Right atrium auricular region (tissue), 2 donors: ENCODE results near the gene TSPAN32. TPM values are rescaled to one million over a fixed set of nuclear protein-coding genes. Genes with fewer than 3 reads are reported as not detected.

ENCODE experiments used
- DNase-seq: peaks from one replicate; pipeline ENCODE4 v3.0.0-alpha.2; 2019; ENCODE audit warnings: low spot score
- H3K27ac ChIP-seq, 2 donors: fragments of 200-600 bp; sonication (generic); 1 replicate in 1 of 2; 2 replicates in 1 of 2; pipeline ENCODE4 v1.5.1; 2016 to 2019
- H3K27me3 ChIP-seq, 2 donors: fragments of 200-600 bp; sonication (generic); one replicate each; pipeline versions ENCODE4 v1.5.1 to v1.6.0; 2017 to 2019
- H3K36me3 ChIP-seq: fragments of 200-600 bp; sonication (generic); one replicate; pipeline ENCODE4 v1.5.1; 2016
- H3K4me1 ChIP-seq, 2 donors: fragments of 200-600 bp; sonication (generic); one replicate each; pipeline versions ENCODE4 v1.5.1 to v1.6.0; 2017 to 2019
- H3K4me3 ChIP-seq, 2 donors: fragments of 200-600 bp; sonication (generic); 1 replicate in 1 of 2; 2 replicates in 1 of 2; pipeline ENCODE4 v1.5.1; 2017 to 2019; ENCODE audit warnings: mild to moderate bottlenecking in 1 of 2, moderate library complexity in 1 of 2
- H3K9me3 ChIP-seq, 2 donors: fragments of 200-600 bp; sonication (generic); one replicate each; pipeline ENCODE4 v1.5.1; 2019
- total RNA-seq, 2 donors: library from RNA; depleted of rRNA; stranded (reverse); fragments of >200 nt; gene quantifications; one replicate each; pipeline ENCODE4 v1.1.0, GENCODE V29; 2016
- TF ChIP-seq, protein P1 (sequence below), 2 donors: fragments of 200-600 bp; sonication (generic); IDR thresholded peaks; one replicate each; pipeline ENCODE4 v1.5.1; 2019; ENCODE audit warnings: antibody characterized with exemption in 2 of 2

Gene TSPAN32
- total RNA-seq, 2 donors from 2014 or later = 2.6 to 15.2 TPM

DNA sequence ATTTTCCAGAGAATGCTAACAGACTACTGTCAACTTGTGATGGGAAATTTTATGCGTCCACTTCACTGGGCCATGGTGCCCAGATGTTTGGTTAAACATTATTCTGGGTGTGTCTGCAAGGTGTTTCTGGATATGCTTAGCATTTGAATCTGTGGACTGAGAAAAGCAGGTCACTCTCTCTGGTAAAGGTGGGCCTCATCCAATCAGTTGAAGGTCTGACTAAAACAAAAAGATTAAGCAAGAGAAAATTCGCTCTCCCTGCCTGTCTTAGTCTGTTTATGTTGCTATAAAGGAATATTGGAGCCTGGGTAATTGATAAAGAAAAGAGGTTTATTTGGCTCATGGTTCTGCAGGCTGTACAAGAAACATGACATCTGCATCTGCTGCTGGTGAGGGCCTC is 43.2 kb downstream of the TSPAN32 start:
- Histone ChIP-seq H3K4me1 (no peaks in the 10 kb centered on the region), H3K27ac (no peak overlapping the region), H3K27me3 (no peaks in the 10 kb centered on the region), H3K36me3 (no peaks in the 10 kb centered on the region), H3K9me3 (peaks cover 0 to 11% of the 10 kb centered on the region in 2 donors), H3K4me3 (no peak overlapping the region)
- DNase-seq = no peak
- TF ChIP-seq, protein P1, sequence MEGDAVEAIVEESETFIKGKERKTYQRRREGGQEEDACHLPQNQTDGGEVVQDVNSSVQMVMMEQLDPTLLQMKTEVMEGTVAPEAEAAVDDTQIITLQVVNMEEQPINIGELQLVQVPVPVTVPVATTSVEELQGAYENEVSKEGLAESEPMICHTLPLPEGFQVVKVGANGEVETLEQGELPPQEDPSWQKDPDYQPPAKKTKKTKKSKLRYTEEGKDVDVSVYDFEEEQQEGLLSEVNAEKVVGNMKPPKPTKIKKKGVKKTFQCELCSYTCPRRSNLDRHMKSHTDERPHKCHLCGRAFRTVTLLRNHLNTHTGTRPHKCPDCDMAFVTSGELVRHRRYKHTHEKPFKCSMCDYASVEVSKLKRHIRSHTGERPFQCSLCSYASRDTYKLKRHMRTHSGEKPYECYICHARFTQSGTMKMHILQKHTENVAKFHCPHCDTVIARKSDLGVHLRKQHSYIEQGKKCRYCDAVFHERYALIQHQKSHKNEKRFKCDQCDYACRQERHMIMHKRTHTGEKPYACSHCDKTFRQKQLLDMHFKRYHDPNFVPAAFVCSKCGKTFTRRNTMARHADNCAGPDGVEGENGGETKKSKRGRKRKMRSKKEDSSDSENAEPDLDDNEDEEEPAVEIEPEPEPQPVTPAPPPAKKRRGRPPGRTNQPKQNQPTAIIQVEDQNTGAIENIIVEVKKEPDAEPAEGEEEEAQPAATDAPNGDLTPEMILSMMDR (IDR thresholded peaks at IDR 0.05) = no peak

DNA sequence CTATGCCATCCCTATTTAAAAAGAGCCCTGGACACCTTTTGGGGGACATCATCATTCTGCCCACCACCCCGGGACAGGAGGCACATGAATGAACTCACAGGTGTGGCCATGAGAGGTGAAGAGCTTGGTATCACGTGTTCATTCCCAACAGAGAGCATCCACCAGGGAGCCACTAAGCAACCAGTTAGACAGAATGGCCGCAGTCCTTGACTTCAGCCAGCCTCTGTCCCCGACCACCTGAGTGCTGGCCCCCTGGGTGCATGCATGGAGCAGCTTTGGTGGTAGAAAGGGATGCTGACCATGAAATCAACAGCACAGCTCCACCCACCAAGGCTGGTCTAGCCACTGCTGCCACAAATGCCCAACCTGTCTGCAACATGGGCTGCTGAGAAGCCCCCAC is 44.2 kb downstream of the TSPAN32 start:
- Histone ChIP-seq H3K4me3 (no peak overlapping the region), H3K27me3 (no peaks in the 10 kb centered on the region), H3K27ac (no peak overlapping the region), H3K4me1 (no peaks in the 10 kb centered on the region), H3K9me3 (peaks cover 0 to 12% of the 10 kb centered on the region in 2 donors), H3K36me3 (no peaks in the 10 kb centered on the region)
- TF ChIP-seq, protein P1 (IDR thresholded peaks at IDR 0.05) = no peak
- DNase-seq = no peak

DNA sequence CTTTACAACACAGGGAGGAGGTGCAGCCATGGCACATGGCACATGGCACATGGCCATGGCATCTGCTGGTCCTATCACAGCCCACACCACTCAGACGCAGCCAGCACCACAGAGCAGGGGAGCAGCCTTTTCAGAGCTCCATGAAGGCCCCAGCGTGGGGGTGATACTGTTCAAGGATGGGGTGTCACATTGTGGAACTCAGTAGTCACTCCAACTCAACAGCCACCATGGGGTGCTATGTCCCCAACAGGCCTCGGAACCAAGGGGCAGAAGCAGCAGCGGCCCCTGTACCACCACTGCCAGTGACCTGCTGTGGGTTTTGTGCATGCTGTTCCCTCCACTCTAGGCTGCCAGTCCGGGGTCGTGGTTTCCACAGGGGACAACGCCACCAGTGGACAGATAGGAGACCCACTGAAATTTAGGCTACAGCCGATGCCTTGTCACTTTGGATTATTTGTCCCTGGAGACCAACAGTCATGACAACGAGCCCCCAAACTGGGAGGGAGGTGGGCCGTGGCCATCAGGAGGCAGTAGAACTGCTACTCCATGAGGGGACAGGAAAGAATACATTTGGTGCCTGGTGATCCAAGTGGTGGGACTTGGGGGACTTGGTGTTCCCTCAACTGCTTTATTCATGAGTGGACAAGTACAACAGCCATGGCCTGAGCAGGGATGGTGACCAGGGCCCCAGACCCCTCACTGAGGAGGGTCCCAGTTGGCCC is 44.9 kb downstream of the TSPAN32 start:
- Histone ChIP-seq H3K4me3 (no peak overlapping the region), H3K9me3 (peaks cover 0 to 12% of the 10 kb centered on the region in 2 donors), H3K4me1 (no peaks in the 10 kb centered on the region), H3K36me3 (no peaks in the 10 kb centered on the region), H3K27me3 (no peaks in the 10 kb centered on the region), H3K27ac (no peak overlapping the region)
- DNase-seq = no peak
- TF ChIP-seq, protein P1 (IDR thresholded peaks at IDR 0.05) = no peak

DNA sequence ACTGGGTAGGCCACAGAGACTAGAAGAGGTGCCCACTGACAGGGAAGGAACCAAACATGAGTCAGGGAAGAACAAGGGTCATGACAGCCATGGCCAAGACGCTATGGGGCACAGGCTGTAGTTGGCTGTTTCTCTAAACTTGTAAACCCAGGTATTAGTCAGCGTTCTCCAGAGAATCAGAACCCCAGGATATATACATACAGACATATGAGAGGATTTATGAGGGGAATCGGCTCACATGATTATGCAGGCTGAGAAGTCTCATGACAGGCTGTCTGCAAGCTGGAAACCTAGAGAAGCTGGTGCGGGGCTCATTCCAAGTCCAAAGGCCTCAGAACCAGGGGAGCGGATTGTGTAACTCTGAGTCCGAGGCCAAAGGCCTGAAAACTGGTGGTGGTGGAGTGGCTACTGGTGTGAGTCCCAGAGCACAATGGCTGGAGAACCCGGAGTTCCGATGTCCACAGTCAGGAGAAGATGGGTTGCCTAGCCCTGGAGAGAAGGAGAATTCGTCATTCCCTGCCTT is 45.6 kb downstream of the TSPAN32 start:
- TF ChIP-seq, protein P1 (IDR thresholded peaks at IDR 0.05) = no peak
- H3K27ac ChIP-seq = no peak overlapping the region
- peaks cover 0 to 12% of the 10 kb centered on the region in 2 donors for H3K9me3 ChIP-seq
- H3K36me3 ChIP-seq = no peaks in the 10 kb centered on the region
- H3K4me3 ChIP-seq = no peak overlapping the region
- DNase-seq = no peak
- no peaks in the 10 kb centered on the region for H3K4me1 ChIP-seq
- H3K27me3 ChIP-seq = no peaks in the 10 kb centered on the region

DNA sequence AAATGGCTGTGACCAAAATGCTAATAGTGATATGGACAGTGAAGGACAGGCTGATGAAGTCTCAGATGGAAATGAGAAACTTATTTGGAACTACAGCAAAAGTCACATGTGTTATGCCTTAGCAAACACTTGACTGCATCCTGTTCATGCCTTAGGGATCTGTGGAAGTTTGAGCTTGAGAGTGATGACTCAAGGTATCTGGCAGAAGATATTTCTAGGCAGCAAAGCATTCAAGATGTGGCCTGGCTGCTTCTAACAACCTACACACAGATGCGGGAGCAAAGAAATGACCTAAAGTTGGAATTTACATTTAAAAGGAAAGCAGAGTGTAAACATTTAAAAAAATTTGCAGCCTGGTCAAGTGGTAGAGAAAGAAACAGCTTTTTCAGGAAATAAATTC is 47.2 kb downstream of the TSPAN32 start:
- Histone ChIP-seq H3K4me1 (no peaks in the 10 kb centered on the region), H3K27ac (no peak overlapping the region), H3K4me3 (no peak overlapping the region), H3K27me3 (no peaks in the 10 kb centered on the region), H3K9me3 (peaks cover 0 to 12% of the 10 kb centered on the region in 2 donors), H3K36me3 (no peaks in the 10 kb centered on the region)
- TF ChIP-seq, protein P1 (IDR thresholded peaks at IDR 0.05) = no peak
- no peak for DNase-seq
